ENCODE results near the gene GAK.
A peak's percentile ranks its signal among the peaks of the same experiment; 100 is the strongest.
"Not testable (repeated sequence)": the region's sequence is repeated elsewhere in the genome, so short reads cannot be mapped to it uniquely, and the experiment has no call there.

GAK gene

DNA sequence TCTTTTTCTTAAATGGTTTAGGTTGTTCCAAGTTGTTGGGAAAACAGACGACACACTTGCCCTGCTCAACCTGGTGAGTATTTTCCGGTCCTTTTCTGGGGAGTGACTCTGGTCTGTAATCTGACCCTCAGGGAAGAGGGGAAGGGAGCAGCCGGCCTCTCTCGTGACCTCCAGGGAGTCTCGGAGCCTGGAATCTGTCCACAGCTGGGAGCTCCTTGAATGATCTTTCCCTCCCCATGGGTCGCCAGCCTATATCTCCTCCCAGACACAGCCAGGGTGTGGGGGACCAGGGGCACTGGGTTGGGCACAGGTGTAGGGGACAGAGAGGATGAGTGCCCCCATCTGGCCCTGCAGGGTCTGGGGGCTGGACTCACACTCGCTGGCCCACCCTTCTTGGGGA lies 19.1 kb upstream of the GAK start:
- Mint-ChIP-seq H3K4me3 (no peak overlapping the region), H3K27ac (no peak overlapping the region), H3K4me1 (peaks cover 9% of the 10 kb centered on the region), H3K9me3 (no peaks in the 10 kb centered on the region), H3K36me3 (peaks cover 15% of the 10 kb centered on the region), H3K27me3 (no peaks in the 10 kb centered on the region)
- ATAC-seq (ENCODE audit: low read depth): no peak
- no peak for DNase-seq (ENCODE audit: low spot score in 2 of 2)

DNA sequence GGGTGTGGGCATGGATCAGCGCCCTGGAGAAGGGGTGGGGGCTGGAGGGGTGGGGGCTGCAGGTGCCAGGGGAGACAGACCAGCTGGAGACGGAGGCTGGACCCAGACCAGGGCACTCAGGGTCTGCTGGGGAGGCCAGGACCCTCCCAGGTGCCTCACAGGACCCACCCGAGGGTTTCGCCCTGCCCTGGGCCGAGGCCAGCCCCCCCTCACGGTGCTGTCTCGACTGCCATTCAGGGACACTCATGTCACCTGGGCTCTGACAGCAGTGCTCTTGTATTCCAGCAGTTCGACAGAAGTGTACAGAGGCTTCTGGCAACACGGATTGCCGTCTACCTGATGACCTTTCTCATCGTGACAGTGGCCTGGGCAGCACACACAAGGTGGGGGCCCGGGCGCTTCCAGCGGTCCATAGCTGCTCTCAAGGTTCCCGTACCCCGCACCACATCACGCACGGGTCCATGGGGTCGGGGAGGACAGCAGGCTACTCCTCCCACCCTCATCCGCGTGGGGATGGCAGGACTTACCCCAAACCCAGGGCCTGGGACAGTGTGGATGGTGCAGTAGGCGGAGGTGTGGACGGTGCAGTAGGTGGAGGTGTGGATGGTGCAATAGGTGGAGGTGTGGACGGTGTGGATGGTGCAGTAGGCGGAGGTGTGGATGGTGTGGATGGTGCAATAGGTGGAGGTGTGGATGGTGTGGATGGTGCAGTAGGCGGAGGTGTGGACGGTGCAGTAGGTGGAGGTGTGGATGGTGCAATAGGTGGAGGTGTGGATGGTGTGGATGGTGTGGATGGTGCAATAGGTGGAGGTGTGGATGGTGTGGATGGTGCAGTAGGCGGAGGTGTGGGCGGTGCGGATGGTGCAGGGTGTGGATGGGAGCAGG lies 18.3 kb upstream of the GAK start:
- ATAC-seq (ENCODE audit: low read depth): no peak
- DNase-seq (ENCODE audit: low spot score in 2 of 2): no peak
- Mint-ChIP-seq H3K4me1 (peaks cover 16% of the 10 kb centered on the region), H3K4me3 (no peak overlapping the region), H3K9me3 (no peaks in the 10 kb centered on the region), H3K27ac (no peak overlapping the region), H3K36me3 (peaks cover 22% of the 10 kb centered on the region), H3K27me3 (no peaks in the 10 kb centered on the region)

DNA sequence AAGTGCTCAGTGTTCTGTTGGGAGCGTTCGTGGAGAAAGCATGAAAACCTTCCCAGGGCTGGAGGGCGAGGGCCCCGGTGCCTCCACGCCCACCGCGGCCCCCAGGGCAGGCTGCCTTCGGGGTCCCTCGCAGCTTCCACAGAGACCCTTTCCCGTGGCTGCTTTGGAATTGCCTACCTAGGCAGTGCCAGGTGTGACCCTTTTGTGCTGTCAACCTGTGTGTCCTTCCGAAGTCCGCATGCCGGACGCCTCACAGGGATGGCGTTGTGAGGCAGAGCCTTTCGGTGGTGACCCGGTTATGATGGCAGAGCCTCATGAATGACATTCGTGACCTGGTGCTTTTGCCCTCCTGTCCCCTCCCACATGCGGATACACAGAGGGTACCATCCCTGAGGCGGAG lies 17.5 kb upstream of the GAK start:
- no peak for DNase-seq (ENCODE audit: low spot score in 2 of 2)
- peaks cover 24% of the 10 kb centered on the region for H3K36me3 Mint-ChIP-seq
- no peak for ATAC-seq (ENCODE audit: low read depth)
- no peak overlapping the region for H3K4me3 Mint-ChIP-seq
- no peaks in the 10 kb centered on the region for H3K9me3 Mint-ChIP-seq
- H3K27me3 Mint-ChIP-seq: no peaks in the 10 kb centered on the region
- H3K27ac Mint-ChIP-seq: no peak overlapping the region
- peaks cover 19% of the 10 kb centered on the region for H3K4me1 Mint-ChIP-seq

DNA sequence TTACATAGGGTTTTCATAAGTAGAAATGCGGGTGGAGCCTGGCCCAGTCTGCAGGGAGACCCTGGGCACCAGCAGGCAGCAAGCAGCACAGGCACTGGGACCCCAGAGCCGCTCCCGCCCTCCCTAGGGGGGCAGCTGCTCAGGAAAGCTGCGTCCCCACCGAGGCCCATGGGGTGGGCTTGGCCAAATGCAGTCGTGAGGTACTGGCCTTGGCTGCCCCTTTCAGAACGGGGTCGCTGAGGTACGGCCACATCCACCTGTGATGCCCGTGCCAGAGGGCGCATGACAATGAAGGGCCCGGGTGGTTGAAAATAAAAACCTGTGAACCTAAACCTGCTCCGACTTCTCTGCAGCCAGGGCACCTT lies 16.8 kb upstream of the GAK start:
- peaks cover 21% of the 10 kb centered on the region for H3K36me3 Mint-ChIP-seq
- no peaks in the 10 kb centered on the region for H3K9me3 Mint-ChIP-seq
- ATAC-seq (ENCODE audit: low read depth) (no peak), DNase-seq (ENCODE audit: low spot score in 2 of 2) (no peak)
- H3K27me3 Mint-ChIP-seq: no peaks in the 10 kb centered on the region
- no peak overlapping the region for H3K4me3 Mint-ChIP-seq
- H3K27ac Mint-ChIP-seq: no peak overlapping the region
- H3K4me1 Mint-ChIP-seq: peaks cover 19% of the 10 kb centered on the region

DNA sequence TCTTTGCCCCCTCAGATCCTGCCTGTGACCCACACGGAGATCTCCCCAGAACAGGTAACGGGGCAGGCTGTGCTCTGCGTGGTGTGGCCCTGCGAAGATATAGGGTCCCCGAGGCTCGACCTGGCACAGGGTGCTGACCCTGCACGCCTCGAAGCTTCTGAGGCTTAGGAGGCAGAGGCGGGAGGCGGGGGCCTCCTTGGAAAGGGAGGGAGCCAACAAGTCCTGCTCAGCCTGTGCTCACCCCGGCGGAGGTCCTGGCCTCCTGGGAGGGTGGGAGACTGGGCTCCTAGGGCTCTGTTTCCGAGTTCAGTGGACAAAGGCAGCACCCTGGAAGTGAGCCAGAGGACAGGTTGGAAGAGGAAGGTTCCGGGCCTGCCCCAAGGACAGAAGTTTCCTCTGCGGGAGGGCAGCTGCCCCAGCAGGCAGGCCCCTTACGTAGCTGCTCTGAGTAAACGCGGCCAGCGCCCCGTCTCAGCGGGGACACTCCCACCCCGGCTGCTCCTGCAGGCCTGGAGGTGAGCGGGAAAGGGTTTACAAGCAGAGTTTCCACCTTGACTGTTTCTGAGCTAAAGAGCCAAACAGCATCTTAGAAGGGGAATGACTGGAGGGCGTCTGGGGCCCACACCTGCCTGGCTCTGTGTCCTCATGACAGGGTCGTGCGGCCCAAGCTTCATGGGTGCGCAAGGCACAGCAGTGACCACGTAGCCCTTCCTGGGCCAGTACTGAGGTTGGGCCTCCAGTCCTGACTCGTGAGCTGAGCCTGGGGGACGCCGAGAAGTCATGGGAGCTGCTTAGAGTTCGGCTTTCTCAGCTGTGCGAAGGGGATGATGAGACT lies 16.2 kb upstream of the GAK start:
- peaks cover 20% of the 10 kb centered on the region for H3K36me3 Mint-ChIP-seq

DNA sequence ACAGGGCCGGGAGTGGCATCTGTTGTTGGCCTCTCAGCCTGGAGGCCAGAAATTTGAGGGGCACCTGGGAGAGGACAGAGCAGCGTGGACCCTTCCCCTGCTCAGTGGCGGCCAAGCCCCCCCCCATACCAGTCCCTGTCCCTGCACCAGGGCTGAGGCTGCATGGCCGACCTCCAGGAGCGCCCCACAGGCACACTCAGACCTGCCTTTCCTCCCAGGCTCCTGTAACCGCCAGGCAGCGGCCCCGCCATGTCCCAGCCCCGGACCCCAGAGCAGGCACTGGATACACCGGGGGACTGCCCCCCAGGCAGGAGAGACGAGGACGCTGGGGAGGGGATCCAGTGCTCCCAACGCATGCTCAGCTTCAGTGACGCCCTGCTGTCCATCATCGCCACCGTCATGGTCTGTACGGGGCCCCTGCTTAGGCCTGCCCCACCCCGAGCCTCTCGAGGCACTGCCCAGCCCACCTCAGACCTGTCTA lies 15.4 kb upstream of the GAK start:
- H3K27me3 Mint-ChIP-seq: no peaks in the 10 kb centered on the region
- ATAC-seq (ENCODE audit: low read depth) (no peak), DNase-seq (ENCODE audit: low spot score in 2 of 2) (no peak)
- no peaks in the 10 kb centered on the region for H3K9me3 Mint-ChIP-seq
- H3K4me1 Mint-ChIP-seq: peaks cover 19% of the 10 kb centered on the region
- H3K36me3 Mint-ChIP-seq: peaks cover 17% of the 10 kb centered on the region
- no peak overlapping the region for H3K4me3 Mint-ChIP-seq
- no peak overlapping the region for H3K27ac Mint-ChIP-seq

More for the DNA sequence above, 16.2 kb upstream of the GAK start:
- no peak overlapping the region for H3K27ac Mint-ChIP-seq
- DNase-seq (ENCODE audit: low spot score in 2 of 2): no peak
- H3K9me3 Mint-ChIP-seq: no peaks in the 10 kb centered on the region
- no peaks in the 10 kb centered on the region for H3K27me3 Mint-ChIP-seq
- H3K4me1 Mint-ChIP-seq: peaks cover 19% of the 10 kb centered on the region
- H3K4me3 Mint-ChIP-seq: no peak overlapping the region
- no peak for ATAC-seq (ENCODE audit: low read depth)

DNA sequence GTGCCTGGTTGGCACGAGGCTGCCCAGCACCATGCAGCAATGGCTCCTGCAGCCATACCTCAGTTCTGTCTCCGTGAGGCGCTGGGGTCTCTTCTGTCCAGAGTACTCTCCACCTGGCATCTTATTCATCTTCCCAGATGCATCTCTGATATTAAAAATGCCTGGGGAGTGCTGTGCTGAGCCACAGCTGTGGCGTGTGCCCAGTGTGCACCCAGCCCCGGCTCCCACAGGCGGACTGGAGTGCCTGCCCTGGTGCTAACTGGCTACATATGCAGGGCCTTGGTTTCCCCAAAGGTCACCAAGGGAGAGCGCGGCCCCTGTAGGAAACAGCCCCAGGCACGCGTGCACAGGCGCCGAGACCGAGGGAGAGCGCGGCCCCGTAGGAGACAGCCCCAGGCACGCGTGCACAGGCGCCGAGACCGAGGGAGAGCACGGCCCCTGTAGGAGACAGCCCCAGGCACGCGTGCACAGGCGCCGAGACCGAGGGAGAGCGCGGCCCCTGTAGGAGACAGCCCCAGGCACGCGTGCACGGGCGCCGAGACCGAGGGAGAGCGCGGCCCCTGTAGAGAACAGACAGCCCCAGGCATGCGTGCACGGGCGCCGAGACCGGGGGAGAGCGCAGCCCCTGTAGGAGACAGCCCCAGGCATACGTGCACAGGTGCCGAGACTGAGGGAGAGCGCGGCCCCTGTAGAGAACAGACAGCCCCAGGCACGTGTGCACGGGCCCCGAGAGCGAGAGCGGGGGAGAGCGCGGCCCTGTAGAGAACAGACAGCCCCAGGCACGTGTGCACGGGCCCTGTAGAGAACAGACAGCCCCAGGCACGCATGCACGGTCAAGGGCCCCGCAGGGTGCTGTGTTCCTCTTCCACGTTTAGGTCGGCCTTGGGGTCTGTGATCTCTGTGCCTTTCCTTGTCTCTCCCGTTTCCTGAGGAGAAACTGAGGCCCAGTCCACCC lies 14.7 kb upstream of the GAK start:
- Mint-ChIP-seq H3K27me3 (no peaks in the 10 kb centered on the region), H3K4me1 (peaks cover 17% of the 10 kb centered on the region), H3K9me3 (no peaks in the 10 kb centered on the region), H3K36me3 (peaks cover 15% of the 10 kb centered on the region), H3K4me3 (peak overlapping the region; percentile 52), H3K27ac (no peak overlapping the region)
- peak; percentile 31 for ATAC-seq (ENCODE audit: low read depth)
- no peak for DNase-seq (ENCODE audit: low spot score in 2 of 2)

DNA sequence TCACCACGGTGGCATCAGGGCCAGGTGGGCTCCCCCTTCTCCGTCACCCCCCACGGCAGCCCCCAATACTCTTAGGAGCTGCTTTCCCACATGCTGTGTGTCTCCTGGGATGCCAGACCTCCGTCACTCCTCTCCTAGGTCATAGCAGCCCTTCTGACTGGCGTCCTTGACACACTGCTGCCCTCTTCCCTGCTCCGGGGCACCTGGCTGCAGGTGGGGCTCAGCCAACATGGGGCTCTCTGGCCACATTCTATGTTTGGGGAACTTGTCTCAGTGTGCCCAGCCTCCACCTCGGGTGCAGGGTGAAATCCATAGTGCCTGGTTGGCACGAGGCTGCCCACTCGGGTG lies 14.0 kb upstream of the GAK start:
- no peaks in the 10 kb centered on the region for H3K9me3 Mint-ChIP-seq
- H3K4me1 Mint-ChIP-seq: peaks cover 17% of the 10 kb centered on the region
- no peaks in the 10 kb centered on the region for H3K27me3 Mint-ChIP-seq
- H3K4me3 Mint-ChIP-seq: no peak overlapping the region
- ATAC-seq (ENCODE audit: low read depth): no peak
- no peak for DNase-seq (ENCODE audit: low spot score in 2 of 2)
- peaks cover 14% of the 10 kb centered on the region for H3K36me3 Mint-ChIP-seq
- H3K27ac Mint-ChIP-seq: no peak overlapping the region

DNA sequence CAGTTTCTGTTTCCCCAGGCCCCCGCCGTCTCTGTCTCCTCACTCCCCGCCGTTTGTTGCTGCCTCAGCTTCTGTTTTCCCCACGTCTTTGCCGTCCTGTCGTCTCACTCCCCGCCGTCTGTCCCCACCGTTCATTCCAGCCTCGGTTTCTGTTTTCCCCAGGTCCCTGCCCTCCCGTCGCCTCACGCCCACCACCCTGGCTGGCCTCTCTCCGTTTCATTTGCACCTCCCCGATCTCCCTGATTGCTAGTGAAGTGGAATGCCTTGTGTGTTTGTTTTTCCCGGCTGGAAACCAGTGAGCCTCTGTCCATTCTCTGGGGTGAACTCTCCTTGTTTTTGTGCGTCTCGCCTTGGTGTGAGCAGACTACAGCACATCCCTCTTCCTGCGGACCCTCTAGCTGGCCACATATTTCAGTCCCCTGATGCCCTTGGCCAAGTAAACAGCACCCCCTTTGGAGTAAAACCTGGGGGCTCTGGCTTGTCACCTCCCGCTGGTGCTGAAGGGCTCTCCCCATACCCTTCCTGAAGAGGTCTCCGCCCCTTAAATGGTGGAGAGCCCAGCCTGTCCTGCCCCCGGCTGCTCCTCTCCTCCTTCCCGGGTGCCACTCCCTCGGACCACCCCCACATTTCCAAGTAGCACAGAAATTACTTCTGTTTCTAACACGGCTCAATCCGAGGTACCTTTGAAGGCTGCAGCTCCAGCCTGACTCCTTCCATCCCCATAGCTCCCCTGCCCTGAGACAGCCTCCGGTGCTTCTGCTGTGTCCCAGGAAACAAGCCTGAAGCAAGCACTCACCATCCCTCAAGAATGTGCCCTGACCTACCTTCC lies 13.4 kb upstream of the GAK start:
- no peaks in the 10 kb centered on the region for H3K27me3 Mint-ChIP-seq
- H3K9me3 Mint-ChIP-seq: no peaks in the 10 kb centered on the region
- no peak for DNase-seq (ENCODE audit: low spot score in 2 of 2)
- peaks cover 10% of the 10 kb centered on the region for H3K36me3 Mint-ChIP-seq
- no peak for ATAC-seq (ENCODE audit: low read depth)
- peaks cover 13% of the 10 kb centered on the region for H3K4me1 Mint-ChIP-seq
- no peak overlapping the region for H3K27ac Mint-ChIP-seq
- no peak overlapping the region for H3K4me3 Mint-ChIP-seq

DNA sequence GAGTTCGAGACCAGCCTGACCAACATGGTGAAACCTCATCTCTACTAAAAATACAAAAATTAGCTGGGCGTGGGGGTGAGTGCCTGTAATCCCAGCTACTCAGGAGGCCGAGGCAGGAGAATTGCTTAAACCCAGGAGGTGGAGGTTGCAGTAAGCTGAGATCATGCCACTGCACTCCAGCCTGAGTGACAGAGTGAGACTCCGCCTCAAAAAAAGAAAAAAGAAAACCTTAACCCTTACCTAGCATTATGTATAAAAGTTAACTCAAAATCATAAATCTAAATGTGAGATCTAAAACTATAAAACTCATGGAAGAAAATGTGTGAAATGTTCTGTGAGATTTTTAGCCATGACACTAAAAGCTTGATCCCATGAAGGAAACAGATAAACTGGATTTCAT lies 7.4 kb upstream of the GAK start:
- peaks cover 15% of the 10 kb centered on the region for H3K4me1 Mint-ChIP-seq
- H3K36me3 Mint-ChIP-seq; ATAC-seq (ENCODE audit: low read depth); H3K9me3 Mint-ChIP-seq; H3K27me3 Mint-ChIP-seq; H3K4me3 Mint-ChIP-seq; H3K27ac Mint-ChIP-seq; DNase-seq (ENCODE audit: low spot score in 2 of 2): not testable (repeated sequence)

DNA sequence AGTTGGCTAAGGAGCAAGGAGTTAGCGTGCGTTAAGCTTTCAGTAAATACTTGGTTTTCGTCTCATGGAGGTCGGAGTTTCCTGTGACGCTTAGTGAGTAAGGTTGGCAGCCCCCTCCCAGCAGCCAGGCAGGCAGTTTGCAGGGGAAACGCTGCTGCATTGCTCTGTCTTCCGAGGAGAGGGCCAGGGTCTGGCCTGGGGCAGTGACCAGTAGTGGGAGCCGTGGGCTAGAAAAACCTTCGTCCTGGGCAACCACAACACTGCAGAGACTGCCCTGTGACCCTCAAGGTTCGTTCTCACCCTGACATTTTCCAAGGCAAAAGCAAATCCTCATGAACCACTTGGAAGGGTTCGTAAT lies 576 bp upstream of the GAK start:
- Mint-ChIP-seq H3K36me3 (no peaks in the 10 kb centered on the region), H3K27ac (peak overlapping the region; percentile 96), H3K27me3 (no peaks in the 10 kb centered on the region), H3K9me3 (no peaks in the 10 kb centered on the region), H3K4me3 (peak overlapping the region; percentile 94), H3K4me1 (peaks cover 39% of the 10 kb centered on the region)
- no peak for ATAC-seq (ENCODE audit: low read depth)
- no peak for DNase-seq (ENCODE audit: low spot score in 2 of 2)

DNA sequence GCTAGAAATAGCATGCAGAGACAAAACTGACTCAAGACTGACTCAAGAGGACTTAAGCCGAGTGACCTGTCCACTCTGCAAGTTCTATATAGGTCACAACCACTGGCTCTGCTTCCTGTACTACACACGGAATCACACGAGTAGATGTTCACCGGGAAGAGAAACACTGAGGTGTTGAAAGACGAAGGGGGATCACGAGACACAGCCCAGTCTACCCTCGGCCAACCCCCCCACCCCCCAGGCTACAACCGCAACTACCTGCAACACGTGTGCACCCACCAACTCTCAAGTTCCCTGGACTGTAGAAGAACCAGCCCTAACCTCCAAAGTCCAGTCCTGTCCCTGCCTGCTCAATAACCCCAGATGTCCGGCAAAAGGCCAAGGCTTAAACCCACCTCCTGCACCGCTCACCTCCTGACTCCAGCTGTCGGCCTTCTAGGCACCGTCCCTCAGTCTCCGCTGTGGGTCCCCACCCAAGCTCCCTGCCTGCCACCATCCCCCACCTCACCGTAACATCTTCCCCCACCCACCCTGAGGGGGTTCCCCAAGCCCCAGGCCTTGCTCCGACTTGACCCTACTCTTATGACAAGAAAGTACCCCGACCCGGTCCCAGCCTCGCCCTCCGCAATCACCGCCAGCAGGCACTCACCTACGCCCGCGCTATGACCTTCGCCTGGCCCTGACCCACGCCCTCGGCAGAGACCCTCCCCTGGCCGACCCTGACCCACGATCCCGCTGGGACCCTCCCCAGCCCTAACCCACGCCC lies 739 bp downstream of the GAK start:
- Mint-ChIP-seq H3K27me3 (no peaks in the 10 kb centered on the region), H3K9me3 (no peaks in the 10 kb centered on the region), H3K4me1 (peaks cover 39% of the 10 kb centered on the region), H3K36me3 (no peaks in the 10 kb centered on the region), H3K4me3 (peak overlapping the region; percentile 94), H3K27ac (peak overlapping the region; percentile 96)
- ATAC-seq (ENCODE audit: low read depth) (no peak), DNase-seq (ENCODE audit: low spot score in 2 of 2) (no peak)
